NCI-H2196 (cell line): ENCODE measurements around the gene ANAPC16.
"Not testable (repeated sequence)": the region's sequence is repeated elsewhere in the genome, so short reads cannot be mapped to it uniquely, and the experiment has no call there.

ENCODE experiments used
- DNase-seq: peaks from one replicate; lab custom pipeline; 2025; ENCODE audit not compliant: unreplicated experiment; lab: John Stamatoyannopoulos, UW

ANAPC16 gene

DNA sequence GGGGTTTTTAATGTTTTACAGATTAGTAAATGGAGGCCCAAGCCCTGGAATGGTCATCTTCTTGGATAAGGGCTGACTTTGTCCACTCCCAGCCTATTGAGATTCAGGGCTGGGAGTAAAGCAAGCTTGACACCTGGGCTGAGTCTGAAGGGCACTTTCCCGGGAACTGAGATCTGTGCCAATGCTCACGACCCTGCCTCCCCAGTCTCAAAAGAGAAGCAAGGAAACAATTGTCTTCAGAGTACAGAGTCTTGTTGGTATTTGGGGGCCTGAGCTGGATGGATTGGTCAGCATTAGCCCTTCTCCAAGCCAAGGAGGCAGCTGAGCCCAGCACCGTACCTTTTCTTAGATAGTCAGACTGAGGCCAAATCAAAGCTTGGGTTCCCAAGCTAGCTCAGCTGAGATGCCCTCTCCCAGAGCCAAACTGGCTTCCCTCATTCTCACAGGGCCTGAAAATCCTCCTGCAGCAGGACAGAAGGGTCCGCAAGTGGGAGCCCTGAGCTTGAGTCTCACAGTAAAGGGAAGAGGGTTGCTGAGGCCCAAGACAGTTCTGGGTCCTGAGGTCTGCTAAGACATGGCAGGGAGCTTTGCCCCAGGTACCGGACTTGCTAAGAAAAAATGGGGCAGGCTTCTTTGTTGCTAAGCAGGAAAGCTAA, 61.7 kb downstream of the ANAPC16 start:
- no peak for DNase-seq

DNA sequence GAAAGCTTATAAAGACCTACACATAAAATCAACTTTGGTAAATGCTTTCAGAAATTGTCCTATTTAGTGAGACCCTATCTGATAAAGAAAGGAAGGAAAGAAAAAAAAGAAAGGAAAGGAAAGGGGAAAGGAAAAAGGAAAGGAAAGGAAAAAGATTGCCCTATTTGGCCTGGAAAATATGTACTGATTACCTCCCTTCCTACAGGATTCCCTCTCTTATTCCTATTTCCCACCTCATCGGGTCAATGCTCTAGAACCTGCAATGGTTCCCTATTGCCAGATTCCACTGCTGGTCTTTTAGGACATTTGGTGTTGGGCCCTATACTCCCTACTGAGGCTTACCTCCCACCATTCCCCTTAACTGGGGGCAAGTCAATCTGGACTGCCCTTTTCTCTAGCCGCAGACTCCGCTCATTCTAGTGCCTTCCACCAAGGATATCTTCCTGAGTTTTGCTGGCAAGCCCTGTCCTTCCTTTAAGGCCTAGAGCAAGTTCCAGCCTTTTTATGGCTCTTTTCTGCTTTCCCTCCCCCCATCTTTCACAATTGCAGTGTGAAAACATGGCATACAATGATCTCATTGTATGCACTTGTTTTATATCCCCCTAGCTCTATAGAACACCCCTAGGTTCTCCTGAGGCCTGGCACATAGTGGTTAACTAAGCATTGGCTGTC, 62.3 kb downstream of the ANAPC16 start:
- no peak for DNase-seq

DNA sequence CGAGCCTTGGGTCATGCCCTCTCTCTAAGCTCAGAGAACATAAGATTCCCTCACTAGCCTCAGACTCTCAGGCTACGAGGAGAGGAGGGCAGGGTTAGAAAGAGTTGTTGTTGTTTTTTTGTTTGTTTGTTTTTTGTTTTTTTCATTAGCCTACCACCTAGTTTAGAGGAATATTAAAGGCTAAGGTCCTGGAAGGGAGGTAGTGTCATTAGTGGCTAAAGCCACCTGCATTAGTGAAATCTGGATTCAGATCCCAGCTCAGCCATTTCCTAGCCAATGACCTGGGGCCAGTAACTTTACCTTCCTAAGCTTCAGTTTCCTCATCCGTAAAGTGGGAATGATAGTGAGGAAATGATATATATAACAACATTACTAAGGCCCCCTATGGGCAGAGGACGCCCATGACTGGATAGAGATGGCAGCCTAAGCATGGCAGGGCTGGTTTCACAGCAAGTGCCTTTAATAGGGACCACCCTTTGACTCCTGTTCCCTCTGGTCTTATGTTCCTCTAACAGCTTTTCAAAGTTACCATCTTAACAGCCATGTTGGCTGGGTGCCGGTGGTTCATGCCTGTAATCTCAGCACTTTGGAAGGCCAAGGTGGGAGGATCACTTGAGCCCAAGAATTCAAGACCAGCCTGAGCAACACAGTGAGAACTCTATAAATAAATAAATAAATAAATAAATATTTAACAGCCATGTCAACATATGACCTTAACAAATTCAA, 63.0 kb downstream of the ANAPC16 start:
- no peak for DNase-seq

- not testable (repeated sequence) for DNase-seq
Observed at GRCh38 chr10:72279587-72279986, 63.8 kb downstream of the ANAPC16 start.

- DNase-seq = no peak
Observed at GRCh38 chr10:72283131-72283530, 67.3 kb downstream of the ANAPC16 start.
